Left cardiac atrium (tissue), 4 donors: ENCODE measurements around the gene PTOV1. TPM values are rescaled to one million over a fixed set of nuclear protein-coding genes. Genes with fewer than 3 reads are reported as not detected.

Experiments
- ATAC-seq, 2 donors: fragments of 200-7000 bp; cut with Tn5 transposase; one replicate each; pipeline ENCODE4 v1.9.1; 2020; ENCODE audit warnings: mild to moderate bottlenecking in 2 of 2, moderate library complexity in 2 of 2
- DNase-seq: peaks from one replicate; pipeline ENCODE4 v3.0.0-alpha.2; 2020
- intact Hi-C, 2 donors: fragments of 100-400 bp; cut with DNase I; formaldehyde crosslinking; loops; one replicate each; pipeline versions ENCODE4 v1.14.1 to v1.15.1; 2022 to 2023
- total RNA-seq, 2 donors: library from RNA; stranded (reverse); fragmentation: NEBNext Ultra II Directional; extraction: Animal tissue kit (Norgen Biotek cat#: 25700); gene quantifications; one replicate each; pipeline ENCODE4 v1.2.1, GENCODE V29; 2021
- donor health status: DM: no; HTN: yes; CAD: no.
- donor health status: DM: no; HTN: yes; CAD: no; lungs with severe emphysema.
- donor health status: DM: yes; HTN: yes; CAD: no.
- donor health status: Dilated cardiomyopathy.

Gene PTOV1
- total RNA-seq, 2 donors from 2014 or later: 113 to 122 TPM

DNA sequence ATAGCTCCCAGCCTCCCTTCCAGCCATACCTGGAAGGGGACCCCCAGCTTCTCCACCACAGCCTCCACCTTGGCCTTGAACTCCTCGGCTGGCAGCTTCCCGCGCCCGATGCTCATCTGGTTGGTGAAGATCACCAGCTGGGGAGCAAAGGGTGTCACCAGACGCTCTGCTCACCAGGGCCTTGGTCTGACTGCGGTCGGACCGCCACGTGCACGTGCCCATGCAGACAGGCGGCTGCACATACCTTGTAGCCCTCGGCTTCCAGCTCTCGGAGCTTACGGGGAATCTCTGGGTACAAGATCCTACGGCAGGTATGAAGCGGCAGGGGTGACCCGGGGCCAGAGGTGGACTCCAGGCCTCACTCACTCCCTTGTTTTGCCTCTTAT is 13.0 kb downstream of the PTOV1 start:
- ATAC-seq (no peak), DNase-seq (no peak)
- intact Hi-C loops: loop anchor here in 1 of 2 donors (10.0 kb wide), 1 partner anchor 49 kb away; the partner anchor contains the start of genes FUZ and MED25

DNA sequence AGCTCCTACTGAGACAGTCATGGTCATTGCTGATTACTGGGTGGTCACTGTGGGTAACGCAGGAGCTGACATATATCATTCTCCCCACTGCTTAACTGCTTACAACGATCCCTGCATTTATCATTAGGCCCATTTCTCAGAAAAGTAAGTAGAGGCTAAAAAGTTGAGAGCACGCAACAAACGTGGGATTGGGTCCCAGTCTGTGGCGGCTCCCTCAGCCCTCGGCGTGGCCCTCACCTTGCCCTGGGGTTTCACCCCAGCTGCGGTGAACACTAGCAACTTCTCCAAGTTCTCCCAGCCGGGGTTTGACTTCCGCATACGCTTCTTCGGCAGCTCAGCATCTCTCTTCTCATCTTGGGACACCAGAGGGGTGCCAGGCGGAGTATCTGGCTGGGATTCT is 13.9 kb downstream of the PTOV1 start:
- DNase-seq (no peak), ATAC-seq (no peak)
- intact Hi-C loops: loop anchor here (5.0 to 10.0 kb wide), 2 partner anchors 50 to 98 kb away; partner anchors contain the start of genes AP2A1 (in 1 of the 2), FUZ (in 1 of the 2) and MED25 (in 1 of the 2)

DNA sequence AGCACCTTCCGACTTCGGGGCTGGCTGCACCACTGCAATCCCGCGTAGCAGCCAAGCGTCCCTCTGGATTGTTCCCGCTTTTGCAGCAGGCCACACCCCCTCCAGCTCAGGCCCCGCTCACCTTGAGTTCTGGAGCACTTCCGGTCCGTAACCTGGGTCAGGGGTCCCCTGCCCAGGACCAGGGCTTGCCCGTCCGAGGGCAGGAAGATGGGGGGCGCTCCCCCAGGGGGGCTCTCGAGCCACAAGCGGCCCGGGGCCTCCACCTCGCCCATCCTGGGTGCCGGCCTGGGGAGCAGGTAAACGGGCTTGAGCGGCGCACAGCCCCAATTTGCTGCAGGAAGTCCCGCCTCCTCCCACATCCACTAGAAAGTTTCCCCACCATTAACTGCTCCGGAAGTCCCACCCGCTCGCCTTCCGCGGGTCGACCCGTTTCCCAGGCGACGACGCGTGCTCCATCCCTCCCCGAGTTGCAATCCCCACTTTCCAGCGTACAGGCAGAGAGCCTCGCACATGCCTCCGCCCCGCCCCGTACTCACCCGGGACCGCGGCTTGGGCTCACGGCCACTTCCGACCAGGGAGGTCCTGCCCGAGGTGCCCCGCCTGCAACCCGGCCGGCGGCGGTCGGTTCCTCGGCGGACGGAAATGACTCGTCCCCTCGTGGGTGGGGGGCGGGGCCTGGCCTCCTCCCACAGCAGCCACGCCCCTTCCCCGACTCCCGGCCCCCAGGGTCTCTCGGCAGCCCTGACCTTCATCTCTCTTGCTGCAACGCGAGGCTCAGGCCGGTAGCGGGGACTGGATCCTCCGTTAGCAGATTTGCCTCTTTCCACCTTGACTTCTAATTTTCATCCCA is 16.2 kb downstream of the PTOV1 start, which contains the start of gene PNKP:
Gene PNKP (minus strand): TSS at position 644 of the 850 bp plus-strand sequence. CDS start 372 bp downstream, at position 272.
- ATAC-seq (peak; percentile 62 to 66), DNase-seq (peak; percentile 96)
- intact Hi-C loops: loop anchor here (5.0 to 10.0 kb wide), 2 partner anchors 52 to 100 kb away; partner anchors contain the start of genes AP2A1 (in 1 of the 2), FUZ (in 1 of the 2) and MED25 (in 1 of the 2)

DNA sequence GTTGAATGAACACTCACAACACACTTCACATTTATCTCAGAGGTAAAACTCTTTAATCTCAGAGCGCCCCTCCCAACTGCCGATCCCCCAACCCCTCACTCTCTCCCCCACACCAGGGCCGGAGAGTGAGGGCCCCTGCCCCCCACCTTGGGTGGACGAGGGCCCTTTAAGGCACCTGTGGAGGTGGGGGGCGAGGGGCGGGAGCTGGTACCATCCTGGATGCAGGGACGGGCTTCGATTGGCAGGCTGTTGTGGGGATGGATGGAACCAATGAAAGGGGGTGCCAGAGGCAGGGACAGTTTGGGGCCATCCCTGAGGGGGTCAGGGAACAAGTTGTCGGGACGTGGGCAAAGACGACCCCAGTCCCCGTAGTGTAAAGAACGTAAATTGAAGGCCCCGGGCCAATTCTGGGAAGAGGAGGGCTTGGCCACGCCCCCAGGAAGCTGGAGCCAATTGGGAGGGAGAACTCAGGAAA is 18.1 kb downstream of the PTOV1 start:
- peak; percentile 3 to 5 for ATAC-seq
- intact Hi-C loops: loop anchor here (5.0 to 10.0 kb wide), 2 partner anchors 54 to 102 kb away; partner anchors contain the start of genes AP2A1 (in 1 of the 2), FUZ (in 1 of the 2) and MED25 (in 1 of the 2)
- DNase-seq: no peak

DNA sequence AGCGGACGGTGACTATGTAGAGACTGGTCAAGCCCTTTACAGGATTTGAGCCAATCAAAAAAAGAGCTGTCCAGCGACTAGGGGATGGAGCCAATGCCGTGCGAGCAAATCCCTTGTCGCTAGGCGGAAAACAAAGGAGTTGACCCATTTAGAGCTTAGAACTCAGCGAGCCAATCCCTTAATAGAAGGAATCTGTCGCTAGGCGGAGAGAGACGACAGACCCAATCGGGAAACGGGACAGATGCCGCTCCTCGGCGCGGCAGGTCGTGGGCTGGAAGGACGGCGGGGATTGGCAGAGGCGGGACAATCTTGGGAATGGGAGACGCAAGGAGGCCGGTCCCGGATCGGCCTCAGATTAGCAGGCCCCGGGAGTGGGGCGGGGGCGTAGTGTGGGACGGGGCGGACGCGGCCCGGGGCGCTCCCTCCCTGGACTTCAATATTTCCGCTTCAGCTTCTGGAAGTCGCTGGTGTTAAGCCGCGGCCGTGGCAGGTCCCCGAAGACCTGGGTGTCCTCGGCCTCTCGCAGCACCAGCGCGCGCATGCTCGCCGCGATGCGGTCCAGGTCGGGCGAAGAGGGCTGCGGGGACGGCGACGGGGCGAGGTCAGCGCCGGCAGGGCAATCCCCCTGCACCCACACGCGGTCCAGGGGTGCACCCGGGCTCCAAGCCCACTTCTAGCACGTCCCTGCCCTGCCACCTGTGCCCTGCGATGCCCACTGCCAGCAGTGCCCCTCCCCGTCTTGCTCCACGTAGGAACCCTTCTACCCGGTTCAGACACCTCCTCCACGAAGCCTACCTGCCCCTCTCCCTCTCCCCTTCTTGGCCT is 18.7 kb downstream of the PTOV1 start:
- DNase-seq (peak; percentile 96), ATAC-seq (peak; percentile 84 to 87)
- intact Hi-C loops: loop anchor here (5.0 to 10.0 kb wide), 3 partner anchors 52 to 102 kb away; partner anchors contain the start of genes MED25 (in 2 of the 2), AP2A1 (in 1 of the 2) and FUZ (in 1 of the 2)

DNA sequence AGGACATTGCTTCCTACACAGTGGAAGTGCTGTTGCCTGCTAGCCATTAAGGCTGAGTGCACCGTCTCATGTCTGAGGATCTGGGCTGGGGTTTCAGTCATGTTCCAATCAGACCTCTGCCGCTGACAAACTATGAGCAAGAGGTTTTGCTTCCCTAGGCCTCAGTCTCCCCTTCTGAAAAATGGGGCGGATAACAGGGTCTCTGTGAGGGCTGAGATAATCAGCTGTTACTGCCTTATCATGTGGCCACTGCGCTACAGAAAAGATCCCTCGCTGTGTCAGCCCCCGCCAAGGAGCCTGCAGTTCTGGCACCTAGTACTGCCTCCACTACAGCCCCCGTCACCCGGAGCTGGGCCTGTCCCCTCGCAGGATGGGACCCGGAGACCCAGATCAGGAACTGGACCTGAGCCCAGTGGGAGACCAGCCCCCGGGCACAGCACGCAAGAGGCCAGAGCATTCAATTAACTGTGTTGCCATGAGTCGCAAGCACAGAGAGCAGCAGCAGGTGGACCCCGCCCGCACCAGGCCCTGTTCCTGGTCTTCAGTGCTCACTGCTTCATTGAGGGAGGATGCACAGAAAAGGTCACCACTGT is 19.4 kb downstream of the PTOV1 start:
- no peak for DNase-seq
- intact Hi-C loops: loop anchor here in 1 of 2 donors (5.0 kb wide), 1 partner anchor 53 kb away; the partner anchor contains the start of gene MED25
- no peak for ATAC-seq

DNA sequence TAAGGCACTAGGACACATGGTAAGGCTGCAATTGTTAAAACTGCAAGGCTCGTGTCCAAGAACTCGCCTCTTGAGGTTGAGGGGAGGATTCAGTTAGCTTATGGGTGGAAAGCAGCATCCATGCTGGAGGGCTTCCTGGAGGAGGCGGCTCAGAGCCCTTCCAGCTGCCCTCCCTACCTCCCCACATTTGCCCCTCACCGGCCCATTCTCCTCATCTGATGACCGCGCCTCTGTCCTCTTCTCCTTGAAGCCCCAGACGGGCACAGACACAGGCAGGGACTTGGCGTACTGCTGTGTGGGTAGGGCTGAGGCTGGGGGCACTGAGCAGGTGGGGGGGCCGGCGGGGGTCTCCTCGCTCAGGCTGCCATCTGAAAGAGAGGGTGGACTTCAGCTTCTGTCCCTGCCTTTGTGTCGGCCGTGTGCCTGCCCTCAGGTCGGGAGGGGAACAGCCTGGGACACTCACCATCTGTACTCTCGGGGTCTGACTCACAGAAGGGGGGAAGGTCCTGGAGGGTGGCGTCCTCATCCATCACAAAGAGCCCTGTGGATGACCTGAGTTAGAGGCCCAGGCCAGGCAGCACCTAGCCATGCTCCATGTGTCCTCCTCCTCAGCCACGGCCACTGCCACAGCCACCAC is 20.5 kb downstream of the PTOV1 start:
- no peak for DNase-seq
- intact Hi-C loops: loop anchor here in 1 of 2 donors (5.0 kb wide), 1 partner anchor 54 kb away; the partner anchor contains the start of gene MED25
- no peak for ATAC-seq

DNA sequence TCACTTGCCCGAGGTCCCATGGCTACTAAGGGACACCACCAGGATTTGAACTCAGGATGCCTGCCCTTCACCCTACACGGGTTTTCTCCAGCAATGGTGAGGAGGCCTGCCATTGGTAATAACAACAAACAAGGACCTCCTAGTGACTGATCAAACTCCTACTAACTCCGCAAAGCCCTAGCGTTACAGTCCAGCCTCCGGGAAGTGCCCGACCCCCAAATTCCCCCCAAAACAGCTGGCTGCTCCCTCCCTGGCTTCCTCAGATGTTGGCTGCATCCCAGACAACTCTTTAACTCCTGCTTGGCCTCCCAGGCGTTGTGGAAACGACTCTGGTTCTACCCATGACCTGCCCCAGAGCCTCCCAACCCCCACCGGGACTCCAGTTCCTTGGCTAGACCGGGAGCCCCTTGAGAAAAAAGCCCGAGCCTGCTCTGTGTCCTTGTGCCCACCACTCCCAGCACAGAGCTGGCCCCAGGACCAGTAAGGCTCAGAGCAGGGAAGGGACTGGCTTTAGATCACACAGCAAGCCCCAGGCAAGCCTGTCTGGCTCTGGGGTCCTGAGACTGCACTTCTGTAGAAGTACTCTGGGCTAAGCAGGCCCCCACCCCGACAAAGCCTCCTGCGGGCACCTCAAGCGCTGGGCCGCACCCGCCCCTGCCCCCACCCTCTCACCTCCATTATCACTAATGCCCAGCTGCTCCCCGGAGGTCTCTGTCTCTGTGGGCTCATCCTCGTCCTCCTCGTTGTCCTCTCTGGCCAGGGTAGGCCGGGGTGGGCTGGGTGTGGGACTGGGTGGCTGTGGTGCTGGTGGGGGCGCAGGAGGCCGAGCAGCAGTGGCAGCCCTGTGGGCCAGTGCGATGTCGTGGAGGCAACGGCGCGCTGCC is 21.5 kb downstream of the PTOV1 start:
- intact Hi-C loops: loop anchor here in 1 of 2 donors (5.0 kb wide), 1 partner anchor 55 kb away; the partner anchor contains the start of gene MED25
- DNase-seq (no peak), ATAC-seq (no peak)

DNA sequence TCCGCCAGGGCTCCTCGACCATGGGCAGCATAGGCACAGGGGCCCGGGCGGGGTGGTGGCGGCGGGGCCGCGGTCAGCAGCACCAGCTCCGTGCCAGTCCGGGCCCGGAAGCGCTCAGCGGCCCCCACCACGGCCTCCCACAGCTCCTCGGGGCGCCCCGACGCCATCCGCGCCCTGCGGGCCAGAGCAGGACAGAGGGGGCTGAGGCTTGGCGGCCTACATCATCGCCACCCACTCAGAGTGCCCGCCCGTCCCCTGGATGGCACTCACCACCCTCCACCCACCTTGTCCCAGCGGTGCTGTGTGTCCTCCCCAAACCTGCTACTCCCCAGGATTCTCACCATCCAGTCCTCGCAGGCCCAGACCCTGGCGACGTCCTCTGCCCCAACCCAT is 22.2 kb downstream of the PTOV1 start:
- intact Hi-C loops: loop anchor here in 1 of 2 donors (5.0 kb wide), 1 partner anchor 56 kb away; the partner anchor contains the start of gene MED25
- no peak for DNase-seq
- no peak for ATAC-seq

DNA sequence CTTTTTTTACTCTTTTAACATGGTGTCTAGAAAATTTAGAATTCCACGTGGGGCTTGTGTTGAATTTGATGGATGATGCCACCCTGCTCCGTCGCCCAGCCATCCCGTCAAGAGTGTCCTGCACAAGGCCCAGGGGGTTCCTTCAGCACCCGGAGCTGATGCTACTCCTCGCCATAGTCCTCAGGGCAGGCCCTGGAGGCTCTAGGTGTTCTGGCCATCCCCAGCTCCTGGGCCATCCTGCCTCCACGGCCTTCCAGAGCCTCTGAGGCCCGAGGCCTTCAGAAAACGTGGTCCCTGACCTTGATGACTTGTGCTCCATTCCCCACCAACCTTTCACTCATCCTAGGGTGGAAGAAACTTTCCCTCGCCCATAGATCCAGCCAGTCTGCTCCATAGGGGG is 22.9 kb downstream of the PTOV1 start:
- ATAC-seq: no peak
- intact Hi-C loops: loop anchor here in 1 of 2 donors (5.0 kb wide), 1 partner anchor 57 kb away; the partner anchor contains the start of gene MED25
- DNase-seq: no peak

DNA sequence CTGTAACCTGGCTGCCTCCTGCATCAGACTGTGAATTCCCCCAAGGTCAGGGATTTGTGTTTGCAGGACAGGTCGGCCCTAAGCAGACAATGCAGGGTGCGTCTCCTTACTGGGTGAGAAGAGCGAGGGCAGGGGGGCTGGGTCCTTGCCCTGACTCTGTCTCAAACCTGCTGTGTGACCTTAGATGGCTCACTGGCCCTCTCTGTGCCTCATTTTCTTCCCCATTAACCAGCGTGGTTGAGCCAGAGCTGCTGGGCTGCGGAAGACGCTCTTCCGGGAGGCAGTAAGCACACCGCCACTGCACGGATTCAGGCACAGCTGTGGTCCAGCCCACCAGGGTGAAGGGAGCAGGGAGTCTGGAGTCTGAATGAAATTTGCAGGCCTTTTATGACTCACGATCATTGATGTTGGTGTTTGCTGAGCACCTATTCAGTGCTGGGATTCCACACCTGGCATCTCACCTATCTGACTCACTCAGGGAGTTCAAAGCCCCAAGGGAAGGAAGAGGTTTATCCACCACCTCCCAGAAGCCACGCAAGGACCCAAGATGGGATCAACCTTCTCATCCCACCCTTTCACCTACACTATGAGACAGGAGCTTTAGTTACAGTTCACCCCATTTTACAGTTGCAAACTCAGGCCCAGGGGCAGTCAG is 23.7 kb downstream of the PTOV1 start:
- DNase-seq: no peak
- intact Hi-C loops: loop anchor here in 1 of 2 donors (5.0 kb wide), 1 partner anchor 57 kb away; the partner anchor contains the start of gene MED25
- no peak for ATAC-seq

DNA sequence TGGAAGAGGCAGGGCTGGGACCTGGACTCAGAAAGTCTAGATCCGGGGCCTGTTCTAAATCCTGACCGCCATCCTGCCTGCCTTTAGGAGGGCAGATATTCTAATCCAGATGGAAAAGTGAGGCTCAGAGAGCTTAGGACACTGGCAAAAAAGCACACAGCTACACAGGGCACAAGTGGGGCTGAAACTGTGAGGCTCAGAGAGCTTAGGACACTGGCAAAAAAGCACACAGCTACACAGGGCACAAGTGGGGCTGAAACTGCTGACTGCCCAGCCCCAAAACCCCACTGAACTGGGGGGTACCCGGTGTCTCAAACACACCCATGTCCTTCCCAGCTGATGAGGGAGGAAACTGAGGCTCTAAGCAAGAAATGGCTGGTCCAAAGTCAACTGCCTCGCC is 24.2 kb downstream of the PTOV1 start:
- DNase-seq (no peak), ATAC-seq (no peak)
- intact Hi-C loops: no loop called here

DNA sequence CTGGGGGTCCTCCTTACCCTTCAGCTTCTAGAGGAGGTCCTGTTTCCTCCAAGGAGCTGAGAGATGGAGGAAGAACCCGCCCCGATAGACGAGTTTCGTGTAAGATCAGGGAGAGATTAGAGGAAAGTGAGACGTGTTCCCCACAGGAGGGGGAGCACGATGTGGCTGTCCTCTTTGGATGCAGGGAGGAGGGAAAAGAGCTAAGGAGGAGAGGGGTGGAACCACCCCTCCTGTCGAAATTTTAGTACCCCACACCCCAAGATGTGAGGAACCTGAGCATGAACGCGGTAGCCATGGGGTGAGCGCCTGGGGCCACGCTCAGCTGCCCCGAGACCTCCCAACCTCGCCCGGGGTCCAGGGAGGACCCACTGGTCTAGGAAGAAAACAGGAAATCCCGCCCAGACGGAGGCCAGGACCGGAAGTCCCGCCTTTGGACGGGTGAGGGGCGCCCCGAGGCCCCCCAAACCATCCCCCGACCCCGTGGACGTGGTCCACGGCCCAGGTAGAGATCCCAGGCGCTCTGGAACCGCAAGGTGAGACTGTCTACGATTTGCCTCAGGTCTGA is 25.0 kb downstream of the PTOV1 start:
- peak; percentile 74 for DNase-seq
- intact Hi-C loops: no loop called here
- ATAC-seq: peak in 1 of 2 donors; percentile 11

DNA sequence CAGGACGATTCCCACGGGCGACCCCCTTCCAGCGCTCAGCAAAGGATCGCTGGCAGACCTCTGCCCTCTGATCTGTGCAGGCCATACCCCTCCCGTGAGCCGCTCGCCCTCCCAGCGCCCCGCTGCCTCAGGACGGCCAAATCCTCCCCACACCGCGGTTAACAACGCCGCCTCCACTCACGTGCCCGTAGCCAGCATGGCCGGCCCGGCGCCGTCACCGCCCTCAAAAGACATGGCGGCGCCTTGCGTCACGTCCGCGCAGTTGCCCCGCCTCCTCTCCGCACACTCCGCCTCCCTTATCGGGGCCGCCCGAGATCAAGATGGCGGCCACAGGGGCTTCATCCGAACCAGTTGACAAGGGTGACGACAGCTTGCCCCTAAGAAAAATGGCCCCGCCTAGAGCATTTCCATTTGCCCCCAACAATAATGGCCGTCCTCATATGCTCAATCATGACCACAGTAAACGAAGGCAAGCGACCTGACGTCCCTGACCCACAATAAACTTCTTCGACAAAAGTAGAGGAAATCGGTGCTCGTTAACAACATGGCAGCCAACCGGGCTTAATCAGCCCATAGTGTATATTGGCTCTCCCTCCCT is 25.6 kb downstream of the PTOV1 start:
- ATAC-seq: peak; percentile 79 to 83
- intact Hi-C loops: no loop called here
- DNase-seq: peak; percentile 98

DNA sequence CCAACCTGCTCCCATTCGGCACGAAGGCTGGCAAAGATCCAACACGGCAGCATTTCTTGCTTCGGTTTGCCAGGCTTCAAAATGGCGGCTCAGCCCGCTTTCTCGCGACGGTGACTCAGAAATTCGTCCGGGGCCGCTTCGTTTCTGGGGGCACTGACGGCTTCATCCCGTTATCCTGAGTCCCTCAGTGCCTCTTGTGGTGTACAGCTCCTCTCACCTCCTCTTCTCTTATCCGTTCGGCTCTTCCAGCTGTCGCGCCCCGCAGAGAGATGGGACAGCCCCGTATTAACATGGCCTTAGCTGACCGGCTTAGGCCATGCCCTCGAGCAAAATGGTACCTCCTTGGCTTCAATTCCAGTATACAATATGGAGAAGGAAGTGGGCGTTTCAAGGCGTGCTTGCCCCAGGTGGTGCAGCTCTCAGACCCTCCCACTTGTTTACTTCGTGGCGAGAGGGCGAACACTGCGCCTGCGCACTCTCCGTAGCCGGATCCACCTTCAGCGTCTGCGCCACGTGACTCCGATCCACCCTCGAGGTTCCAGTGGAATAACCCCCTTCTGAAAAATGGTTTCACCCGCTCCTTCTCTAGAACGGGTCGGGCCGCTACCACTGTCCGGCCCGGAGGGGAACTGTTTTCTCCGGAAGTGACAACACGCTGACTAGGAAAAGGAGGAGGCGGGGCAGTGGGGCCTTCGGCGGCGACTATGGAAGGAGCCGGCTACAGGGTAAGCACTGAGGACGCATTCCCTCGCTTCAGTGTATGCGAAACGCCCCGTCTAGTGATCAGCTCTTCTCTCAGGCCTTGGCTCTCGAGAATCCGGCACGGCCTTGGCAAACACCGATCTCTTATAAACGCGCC is 26.3 kb downstream of the PTOV1 start, which contains the start of the genes AKT1S1 and TBC1D17:
Gene AKT1S1 (minus strand): TSS at position 336 of the 859 bp plus-strand sequence. CDS start 4,060 bp downstream, outside the sequence.
Gene TBC1D17 (plus strand): TSS at position 683 of the 859 bp plus-strand sequence. CDS start 22 bp downstream, at position 705.
- DNase-seq (peak; percentile 99), ATAC-seq (peak; percentile 83 to 87)
- intact Hi-C loops: no loop called here
